Measurements from ENCODE around the gene OR56A5. TPM values are rescaled to one million over a fixed set of nuclear protein-coding genes. Genes with fewer than 3 reads are reported as not detected.

OR56A5 gene, protein sequence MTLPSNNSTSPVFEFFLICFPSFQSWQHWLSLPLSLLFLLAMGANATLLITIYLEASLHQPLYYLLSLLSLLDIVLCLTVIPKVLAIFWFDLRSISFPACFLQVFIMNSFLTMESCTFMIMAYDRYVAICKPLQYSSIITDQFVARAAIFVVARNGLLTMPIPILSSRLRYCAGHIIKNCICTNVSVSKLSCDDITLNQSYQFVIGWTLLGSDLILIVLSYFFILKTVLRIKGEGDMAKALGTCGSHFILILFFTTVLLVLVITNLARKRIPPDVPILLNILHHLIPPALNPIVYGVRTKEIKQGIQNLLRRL
- total RNA-seq, result not detected

DNA sequence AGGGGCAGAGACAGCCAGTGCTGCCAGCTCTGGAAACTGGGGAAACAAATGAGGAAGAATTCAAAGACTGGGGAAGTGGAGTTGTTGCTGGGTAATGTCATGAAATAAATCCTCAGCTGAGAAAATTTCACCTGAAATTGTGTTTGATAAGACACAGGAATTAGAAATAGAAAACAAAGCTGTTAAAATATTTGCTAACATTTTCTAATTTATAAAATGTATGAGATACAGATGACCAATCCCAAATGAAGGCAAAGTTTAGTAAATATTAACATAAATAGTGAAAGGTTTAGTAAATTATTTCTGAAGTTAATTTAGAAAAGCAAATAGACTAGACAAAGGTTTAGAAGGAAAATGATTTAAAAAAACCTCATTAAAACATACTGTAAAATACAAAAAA lies at the start of gene OR56A5:
OR56A5 (minus strand) TSS at position 101 of the 400 bp plus-strand sequence; CDS start at position 101, 0 bp downstream.

DNA sequence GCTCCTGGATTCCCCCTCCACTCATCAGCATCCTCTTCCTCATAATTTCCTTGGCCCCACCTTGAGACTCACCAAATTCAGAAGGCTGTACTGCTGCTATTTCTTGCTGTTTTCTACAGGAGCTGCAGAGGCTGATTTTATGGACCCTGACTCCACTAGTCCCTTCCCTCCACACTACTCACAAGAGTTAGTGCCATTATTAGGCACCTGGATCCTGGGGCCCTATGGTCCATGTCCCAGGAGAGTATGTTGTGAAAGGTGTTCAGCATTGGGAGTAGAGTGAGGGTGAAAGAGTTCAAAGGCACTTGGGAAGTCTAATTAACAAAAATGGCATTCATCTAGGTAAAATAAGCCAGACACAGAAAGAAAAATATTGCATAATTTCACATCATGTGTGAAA lies 38.6 kb upstream of the OR56A5 start, which contains the start of gene OR56A4:
OR56A4 (minus strand) TSS at position 101 of the 400 bp plus-strand sequence. CDS start 3,954 bp downstream, outside the sequence.

DNA sequence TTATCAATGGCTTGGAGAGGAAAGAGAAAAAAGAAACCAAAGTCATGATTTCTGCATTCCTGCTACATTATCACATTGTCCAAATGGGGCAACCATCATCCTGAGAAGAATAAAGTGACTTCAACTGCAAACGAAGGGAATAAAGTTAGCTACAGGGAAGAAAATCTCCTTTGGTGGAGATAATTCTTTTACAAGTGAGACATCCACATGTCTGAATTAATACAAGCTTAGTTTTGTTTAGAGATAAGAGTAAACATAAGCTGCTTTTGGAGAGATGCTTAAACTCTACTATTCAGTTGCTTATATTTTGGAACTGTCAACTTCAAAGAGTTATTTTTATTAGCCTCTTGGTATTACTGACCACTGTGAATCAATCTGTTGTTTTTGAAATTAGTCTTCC lies 18.6 kb upstream of the OR56A5 start, which contains the start of gene OR52L1:
OR52L1 (minus strand) TSS at position 101 of the 400 bp plus-strand sequence; CDS start at position 46, 55 bp downstream.

DNA sequence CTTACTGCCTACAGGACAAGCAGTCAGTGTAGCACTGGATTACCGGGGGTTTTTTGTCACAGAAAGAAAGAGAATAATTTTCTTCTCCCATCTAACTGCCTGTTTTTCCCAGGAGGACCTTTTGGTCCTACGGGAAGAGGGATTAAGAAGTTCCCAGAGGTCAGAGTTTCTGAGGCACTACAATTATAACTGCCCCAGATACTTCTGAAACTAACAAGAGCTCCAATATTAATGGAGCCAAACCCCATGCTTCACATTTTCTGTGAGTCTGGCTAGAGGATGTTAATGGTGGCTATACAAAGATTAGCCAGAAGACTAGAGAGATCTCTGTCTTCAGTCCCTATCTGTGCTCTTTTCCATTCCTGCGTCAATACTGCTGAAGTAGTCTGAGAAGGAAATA lies 26.3 kb downstream of the OR56A5 start, which contains the start of gene OR56A3:
OR56A3 (plus strand) TSS at position 301 of the 400 bp plus-strand sequence. CDS start 5,096 bp downstream, outside the sequence.

Small RNA genes within 50 kb of the gene (small RNA-seq; reads per million reads assigned to genes)
- not detected for gene RNA5SP329 (ENCODE audit: low replicate concordance)

Other genes starting within 250 kb of the OR56A5 start
- not detected for gene OR56B1, start 232.0 kb downstream of the OR56A5 start, total RNA-seq
- not detected for gene OR52N4, start 214.3 kb downstream of the OR56A5 start, total RNA-seq
- gene OR52N5, start 185.1 kb downstream of the OR56A5 start, total RNA-seq, result not detected
- gene OR52N1, start 177.2 kb downstream of the OR56A5 start, total RNA-seq, result not detected
- not detected for gene OR52N2, start 159.6 kb downstream of the OR56A5 start, total RNA-seq
- gene OR52E6, start 126.6 kb downstream of the OR56A5 start, total RNA-seq, result not detected
- gene OR52E8, start 110.8 kb downstream of the OR56A5 start, total RNA-seq, result not detected
- not detected for gene OR52E4, start 87.9 kb downstream of the OR56A5 start, total RNA-seq
- not detected for gene OR52E5, start 75.3 kb downstream of the OR56A5 start, total RNA-seq
- gene OR56A3, start 26.2 kb downstream of the OR56A5 start, total RNA-seq, result not detected
- not detected for gene OR52L1, start 18.5 kb upstream of the OR56A5 start, total RNA-seq
- gene OR56A4, start 38.5 kb upstream of the OR56A5 start, total RNA-seq, result not detected
- 0.12 TPM for gene OR56A1, start 62.3 kb upstream of the OR56A5 start, total RNA-seq
- gene OR56B4, start 139.2 kb upstream of the OR56A5 start, total RNA-seq, result not detected
- not detected for gene OR52B2, start 201.8 kb upstream of the OR56A5 start, total RNA-seq
- not detected for gene OR52W1, start 230.7 kb upstream of the OR56A5 start, total RNA-seq
- not detected for gene C11orf42, start 237.1 kb upstream of the OR56A5 start, total RNA-seq